GM21515 (cell line): ENCODE results near the gene PIK3AP1.
A peak's percentile ranks its signal among the peaks of the same experiment; 100 is the strongest.
"Not testable (repeated sequence)": the region's sequence is repeated elsewhere in the genome, so short reads cannot be mapped to it uniquely, and the experiment has no call there.

Source experiments
- ATAC-seq: cut with Tn5 transposase; IDR thresholded peaks from one replicate; pipeline ENCODE4 v1.9.1; 2021; ENCODE audit not compliant: unreplicated experiment

The PIK3AP1 gene

DNA sequence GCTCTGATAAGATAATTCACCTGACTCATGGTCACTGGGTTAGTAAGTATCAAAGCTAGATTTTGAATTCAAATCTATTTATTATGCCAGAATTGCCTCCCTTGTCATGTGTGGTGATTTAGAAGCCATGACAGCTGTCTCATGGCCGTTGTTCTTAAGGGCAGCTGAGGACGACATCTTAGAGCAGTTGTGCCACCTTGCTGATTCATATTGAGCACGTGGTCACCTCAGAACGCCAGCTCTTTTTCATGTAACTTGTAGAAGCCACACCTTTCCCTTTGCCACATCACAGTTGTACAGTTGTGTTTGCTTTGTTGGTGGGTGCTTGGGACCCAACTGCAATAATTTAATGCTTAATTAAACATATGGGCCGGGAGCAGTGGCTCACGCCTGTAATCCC, 4.3 kb upstream of the PIK3AP1 start:
- ATAC-seq: no peak

DNA sequence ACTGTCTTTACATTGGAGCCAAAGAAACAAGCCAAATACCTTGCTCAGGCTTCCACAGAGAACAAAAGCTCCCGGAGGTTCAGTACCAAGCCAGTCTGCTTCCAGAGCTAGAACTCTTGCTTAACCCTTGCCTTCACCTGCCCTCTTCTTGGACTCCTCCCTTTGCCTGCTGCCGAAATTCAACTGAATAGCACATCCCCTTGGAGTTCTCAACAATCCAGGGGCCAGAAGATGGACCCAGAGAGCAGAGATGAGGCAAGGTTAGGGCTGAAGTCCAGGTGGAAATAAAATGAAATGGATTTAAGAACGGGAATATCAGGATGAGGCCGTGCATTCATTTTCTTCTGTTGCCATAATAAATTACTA, 876 bp upstream of the PIK3AP1 start:
- ATAC-seq: no peak

DNA sequence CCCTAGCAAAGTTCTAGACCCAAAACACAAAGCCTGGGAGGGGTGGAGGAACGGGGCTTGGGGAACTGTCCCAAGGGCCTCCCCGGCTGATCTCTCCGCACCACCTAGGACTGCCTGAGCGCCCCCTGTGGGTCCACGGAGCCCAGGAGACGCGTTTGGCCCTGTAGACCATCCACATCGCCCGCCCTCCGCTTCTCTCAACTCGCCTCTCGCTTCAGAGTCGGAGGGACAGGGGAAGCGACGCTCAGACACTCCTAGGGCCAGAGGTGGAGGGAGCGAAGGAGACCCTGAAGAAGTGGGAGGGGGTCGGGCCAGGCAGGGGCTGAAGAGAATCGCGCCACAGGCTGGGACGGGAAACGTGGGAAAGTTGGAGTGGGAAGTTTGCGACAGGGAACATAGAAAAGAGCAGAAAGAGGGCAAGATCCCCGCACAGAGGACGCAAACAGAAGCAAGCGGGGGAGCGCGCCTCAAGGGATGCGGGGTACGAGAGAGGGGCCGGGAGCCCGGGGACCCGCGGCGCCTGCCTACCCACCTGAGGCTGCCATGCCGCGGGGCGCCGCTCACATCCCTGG, 378 bp downstream of the PIK3AP1 start:
- no peak for ATAC-seq

DNA sequence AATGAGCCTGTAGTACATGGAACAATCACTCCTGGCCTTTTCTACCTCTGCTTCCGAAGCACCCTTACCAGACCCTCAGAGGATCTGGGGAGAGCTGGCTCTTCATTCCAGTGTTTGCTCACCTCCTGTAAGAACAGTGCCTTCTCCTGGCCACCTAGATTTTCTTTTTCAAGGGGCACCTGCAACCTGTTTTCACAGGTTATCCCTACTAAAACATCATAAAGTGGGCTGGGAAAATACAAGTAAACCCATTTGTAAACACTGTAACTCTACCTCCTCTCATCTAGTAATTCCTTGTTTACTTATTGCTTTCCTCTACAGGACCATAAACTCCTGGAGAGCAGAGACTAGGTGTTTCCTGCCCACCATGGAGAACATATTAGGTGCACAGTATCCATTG, 1.1 kb downstream of the PIK3AP1 start:
- no peak for ATAC-seq

DNA sequence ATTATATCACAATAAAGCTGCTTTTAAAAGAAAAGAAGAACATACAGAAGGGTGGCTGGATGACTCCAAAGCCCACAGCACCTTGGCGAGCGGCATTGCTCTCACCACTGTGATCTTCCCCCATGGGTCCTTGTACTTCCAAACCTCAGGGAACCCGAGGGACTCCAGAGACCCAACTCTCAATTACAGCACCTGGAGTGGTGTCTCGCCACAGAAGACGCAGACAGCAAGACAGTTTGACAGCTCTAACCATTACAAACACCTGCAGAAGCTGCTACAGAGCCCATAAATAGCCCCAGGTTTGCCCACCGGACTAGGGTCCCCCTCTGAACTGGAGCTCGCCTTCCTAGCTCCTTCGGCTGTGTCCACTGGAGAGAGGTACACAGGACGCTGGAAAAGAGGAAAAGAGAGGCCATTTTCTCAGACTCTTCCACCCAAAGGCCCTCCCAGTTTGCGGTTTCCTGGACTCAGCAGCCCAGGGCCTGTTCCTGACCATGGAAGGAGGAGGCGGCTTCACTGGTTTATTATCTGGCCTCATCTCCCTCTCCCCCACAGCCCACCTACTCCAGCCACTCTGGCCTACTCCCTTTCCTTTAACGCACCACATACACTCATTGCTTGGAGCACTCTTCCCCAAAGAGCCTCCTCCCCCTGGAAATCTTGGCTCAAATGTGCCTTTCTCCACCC, 1.9 kb downstream of the PIK3AP1 start:
- ATAC-seq: no peak

DNA sequence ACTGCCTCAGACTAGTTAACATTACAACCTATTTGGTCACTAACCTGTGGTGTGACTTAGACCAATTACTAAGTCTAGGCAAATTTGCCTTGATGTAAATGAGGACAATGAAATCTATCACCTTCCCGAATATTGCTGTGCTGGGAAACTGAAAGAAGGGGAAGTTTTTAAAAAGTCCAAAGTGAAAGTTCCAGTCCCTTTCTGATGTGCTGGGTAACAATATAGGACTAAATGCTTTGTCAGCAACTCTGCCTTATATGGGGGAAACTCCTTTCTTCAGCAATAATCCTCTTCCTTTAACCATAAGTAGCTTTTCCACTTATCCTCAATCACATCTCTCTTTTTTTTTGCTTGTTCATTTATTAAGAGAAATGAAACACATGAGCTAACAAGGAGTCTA, 3.9 kb downstream of the PIK3AP1 start:
- ATAC-seq: no peak

DNA sequence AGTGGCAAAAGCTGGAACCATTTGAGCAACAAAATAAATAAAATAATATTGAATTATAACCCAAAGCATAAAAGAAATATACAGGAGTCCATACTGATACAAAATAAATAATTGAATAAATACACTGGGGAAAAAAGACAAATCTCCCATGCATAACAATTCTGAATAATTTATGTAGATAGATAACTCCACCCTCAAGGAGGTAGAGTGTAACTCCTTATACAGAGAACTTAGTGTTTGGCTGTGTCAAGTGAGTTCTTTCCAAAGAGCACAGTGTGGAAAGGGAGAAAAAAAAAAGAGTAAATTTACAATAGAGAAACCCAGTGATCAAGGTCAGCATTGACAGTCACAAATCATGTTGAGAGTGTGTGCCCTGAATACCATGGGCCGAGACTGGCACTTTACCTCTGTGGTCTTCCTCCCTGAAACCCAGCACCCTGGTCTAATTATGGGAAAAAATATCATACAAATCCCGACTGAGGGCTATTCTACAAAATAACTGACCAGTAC, 5.5 kb downstream of the PIK3AP1 start:
- ATAC-seq: no peak

DNA sequence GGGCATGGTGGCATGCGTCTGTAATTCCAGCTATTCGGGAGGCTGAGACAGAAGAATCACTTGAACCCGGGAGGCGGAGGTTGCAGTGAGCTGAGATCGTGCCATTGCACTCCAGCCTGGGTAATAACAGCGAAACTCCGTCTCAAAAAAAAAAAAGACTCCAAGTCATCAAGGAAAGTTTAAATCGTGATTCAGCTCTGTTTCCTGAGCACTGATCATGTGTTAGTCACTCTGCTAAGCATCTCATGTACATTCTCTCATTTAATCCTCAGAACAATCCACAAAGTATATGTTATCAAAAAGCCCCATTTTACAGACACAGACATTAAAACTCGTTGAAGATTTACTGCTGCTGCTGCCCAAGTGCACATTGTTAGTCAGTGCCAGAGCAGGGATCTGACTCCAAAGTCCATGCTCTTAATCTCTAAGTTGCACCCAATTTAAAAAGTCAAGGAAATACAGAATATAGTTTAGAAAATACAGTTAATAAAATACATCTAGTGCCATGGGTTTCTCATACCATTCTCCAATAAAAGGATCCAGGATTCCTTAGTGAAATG, 6.2 kb downstream of the PIK3AP1 start:
- ATAC-seq: no peak

DNA sequence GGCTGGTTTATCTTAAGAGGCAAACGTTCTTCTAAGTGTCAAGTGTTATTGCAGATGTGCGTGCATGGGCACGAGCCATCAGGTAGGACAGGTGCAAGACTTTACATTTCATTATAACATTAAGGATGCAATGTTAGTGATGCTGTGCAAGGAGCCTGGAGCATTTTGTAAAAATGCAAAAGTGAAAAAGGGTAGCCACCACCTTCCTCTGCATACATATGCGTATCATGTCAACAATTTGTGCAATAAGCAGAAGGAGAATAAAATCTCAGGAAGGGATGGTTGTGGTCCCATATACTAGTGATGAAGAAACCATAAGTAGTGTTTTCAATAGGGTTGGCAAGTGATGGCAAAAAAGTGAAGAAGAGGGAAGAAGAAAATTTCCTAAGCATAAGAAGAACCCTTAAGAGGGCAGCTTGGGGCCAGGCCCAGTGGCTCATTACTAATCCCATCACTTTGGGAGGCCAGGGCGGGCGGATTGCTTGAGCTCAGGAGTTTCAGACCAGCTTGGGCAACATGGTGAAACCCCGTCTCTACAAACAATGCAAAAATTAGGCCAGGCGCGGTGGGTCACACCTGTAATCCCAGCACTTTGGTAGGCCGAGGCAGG, 7.5 kb downstream of the PIK3AP1 start:
- ATAC-seq: no peak

DNA sequence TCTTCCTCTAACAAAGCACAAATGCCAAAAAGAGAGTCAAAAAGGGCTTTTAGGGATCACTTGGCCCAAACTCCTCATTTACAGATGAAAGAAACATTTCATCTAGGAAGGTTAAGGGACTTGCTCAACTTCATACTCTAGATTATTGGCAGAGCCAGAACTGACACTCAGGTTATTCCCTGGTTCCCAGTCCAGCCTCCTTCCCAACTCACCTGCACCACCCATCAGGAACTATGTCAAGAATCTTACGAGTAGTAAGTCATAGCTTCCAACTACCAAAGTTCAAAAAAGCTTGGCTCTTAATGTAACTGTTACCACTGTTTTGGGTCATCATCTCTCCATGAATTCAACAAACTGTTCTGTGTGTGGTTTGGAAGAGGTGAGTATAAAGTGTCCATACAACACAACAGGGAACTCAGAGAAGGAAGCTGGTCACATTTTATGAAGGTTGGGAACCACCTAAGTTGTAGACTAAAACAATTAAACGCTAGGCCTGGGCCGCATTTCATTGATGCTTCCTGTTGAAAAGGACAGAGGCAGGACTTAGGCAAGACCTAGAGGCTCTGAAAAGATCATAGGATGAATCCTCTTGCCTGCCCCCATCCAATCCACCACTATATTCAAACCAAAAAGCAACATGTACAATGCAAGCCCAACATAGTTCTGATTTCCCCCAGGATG, 9.1 kb downstream of the PIK3AP1 start:
- ATAC-seq: no peak

DNA sequence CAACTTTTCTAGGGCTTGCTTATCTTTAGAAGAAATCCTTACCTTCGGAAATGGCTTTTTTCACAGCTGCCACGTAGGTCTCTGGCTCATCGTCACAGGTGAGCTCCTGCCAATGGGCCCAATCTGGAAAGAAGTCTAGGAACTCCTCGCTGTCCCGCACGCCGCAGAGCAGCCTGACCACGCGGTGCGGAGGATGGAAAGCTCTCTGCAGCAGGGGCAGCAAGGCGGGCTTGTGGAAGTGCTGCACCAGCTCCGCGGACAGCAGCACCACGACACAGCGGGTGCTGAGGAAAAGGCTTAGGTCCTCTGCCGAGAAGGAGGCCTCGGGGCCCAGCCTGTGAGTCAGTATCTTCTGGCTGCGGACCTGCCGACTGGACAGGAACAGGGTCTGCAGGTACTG, 10.8 kb downstream of the PIK3AP1 start:
- no peak for ATAC-seq

DNA sequence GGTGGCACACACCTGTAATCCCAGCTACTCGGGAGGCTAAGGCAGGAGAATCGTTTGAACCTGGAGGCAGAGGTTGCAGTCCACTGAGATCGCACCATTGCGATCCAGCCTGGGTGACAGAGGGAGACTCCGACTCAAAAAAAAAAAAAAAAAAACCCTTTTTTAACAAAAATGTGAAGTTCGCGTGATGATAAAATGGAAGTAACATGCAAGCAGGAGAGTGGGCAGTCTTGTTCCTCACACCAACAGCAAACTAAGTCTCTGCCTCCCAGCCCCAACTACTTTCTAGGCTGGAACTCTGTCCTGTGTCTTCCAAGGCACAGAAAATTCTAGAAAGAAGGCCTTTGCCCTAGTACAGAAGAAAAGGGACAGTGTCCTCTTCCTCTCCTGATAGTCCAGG, 11.3 kb downstream of the PIK3AP1 start:
- ATAC-seq: no peak

DNA sequence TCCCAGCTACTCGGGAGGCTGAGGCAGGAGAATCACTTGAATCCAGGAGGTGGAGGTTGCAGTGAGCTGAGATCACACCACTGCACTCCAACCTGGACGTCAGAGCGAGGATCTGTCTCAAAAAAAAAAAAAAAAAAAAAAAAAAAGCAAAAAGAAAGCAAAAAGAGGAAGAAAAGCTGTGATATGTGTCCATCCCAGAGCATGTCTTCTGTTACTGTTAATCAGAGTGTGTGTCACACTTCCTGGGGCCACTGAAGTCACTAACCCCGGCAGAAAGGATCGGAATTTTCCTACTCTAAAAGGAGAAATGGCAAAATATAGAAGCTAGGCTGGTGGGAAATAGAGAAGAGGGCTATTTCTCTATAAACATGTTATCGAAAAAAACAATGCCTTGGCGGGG, 11.9 kb downstream of the PIK3AP1 start:
- no peak for ATAC-seq

DNA sequence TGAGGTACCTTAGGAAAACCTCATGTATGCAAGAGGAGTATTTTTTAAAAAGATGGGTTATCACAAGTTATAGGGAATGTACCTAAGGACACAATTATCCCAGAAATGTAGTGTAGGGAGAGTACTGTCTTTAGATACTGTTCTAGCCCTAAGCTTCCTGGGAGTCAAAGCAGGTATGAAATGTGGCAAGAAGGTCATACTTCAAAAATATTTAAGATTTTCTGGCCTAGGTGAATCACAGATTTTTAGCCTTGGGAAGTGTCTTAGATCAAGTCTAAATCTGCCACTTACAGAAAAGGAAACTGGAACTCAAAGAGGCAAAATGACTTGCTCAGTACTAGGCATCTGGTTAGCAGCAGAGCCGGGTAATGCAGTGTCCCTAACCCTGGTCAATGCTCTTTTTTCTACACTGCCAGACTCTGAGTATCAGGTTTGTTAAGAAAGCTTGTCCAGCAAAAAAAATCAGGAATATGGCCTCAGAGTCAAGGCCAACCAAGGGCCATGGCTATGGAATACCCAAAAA, 13.9 kb downstream of the PIK3AP1 start:
- peak; percentile 31 for ATAC-seq

DNA sequence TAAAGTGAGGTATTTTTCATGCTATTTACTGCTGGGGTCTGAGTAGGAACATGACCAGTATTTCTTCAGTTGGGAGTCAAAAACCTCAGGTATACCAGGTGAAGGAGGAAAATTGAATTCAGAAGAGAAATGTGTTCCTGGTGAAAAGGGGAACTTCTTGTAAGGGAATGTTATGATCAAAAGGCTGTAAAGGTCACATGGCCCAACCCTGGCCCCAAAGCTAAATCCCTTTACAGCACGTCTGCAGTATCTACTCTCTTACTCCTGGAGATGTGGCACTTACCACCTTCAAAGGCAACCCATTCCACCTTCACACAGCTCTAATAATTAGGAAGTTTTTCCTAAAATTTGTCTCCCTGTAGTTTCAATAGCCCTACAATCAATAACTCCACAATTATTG, 15.2 kb downstream of the PIK3AP1 start:
- ATAC-seq: no peak

DNA sequence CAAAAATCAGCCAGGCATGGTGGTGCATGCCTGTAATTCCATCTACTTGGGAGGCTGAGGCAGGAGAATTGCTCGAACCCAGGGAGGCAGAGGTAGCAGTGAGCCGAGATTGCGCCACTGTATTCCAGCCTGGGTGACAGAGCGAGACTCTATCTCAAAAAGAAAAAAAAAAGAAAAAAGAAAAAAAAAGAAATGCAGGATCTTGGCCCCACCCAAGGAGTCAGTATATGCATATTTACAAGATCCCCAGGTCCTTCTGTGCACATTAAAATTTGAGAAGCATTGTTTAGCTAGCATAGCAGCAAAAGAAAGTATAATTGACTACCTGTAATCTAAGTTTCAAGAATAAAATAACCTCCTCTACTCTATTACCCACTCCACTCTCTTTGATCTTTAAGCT, 15.8 kb downstream of the PIK3AP1 start:
- no peak for ATAC-seq

DNA sequence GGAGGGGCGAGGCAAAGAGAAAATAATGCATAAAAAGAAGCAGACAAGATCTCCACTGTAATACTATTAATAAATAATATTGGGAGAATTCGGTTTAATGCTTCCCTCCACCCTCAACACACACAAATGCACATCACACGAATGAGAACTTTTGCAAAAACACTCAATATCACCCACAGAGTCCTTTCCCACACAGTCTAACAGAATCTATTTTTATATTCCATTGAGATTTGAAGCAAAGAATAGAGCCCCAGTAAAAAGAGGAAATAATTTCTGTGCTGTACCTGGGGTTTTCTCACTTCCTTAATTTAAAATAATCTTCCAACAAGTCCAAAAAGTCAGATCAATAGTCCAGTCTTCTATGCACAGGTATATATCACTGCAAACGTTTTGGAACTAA, 17.0 kb downstream of the PIK3AP1 start:
- no peak for ATAC-seq

DNA sequence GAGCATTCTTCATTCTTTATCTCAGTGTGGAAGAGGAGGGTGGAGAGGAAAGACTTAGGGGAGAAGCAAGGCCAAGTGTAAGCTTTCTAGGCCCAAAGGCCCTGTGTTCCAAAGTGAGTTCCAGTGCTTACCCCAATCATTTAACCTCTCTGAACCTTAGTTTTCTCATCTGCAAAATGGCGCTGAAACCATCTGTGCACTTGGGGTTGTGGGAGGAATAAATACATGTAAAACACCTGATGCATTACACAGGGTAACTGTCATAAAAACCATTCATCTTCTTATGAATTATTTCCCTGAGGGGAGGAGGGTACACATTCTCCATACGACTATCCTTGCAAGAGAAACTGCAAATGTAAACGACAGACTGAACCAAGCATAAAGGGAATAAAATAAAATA, 19.0 kb downstream of the PIK3AP1 start:
- no peak for ATAC-seq

DNA sequence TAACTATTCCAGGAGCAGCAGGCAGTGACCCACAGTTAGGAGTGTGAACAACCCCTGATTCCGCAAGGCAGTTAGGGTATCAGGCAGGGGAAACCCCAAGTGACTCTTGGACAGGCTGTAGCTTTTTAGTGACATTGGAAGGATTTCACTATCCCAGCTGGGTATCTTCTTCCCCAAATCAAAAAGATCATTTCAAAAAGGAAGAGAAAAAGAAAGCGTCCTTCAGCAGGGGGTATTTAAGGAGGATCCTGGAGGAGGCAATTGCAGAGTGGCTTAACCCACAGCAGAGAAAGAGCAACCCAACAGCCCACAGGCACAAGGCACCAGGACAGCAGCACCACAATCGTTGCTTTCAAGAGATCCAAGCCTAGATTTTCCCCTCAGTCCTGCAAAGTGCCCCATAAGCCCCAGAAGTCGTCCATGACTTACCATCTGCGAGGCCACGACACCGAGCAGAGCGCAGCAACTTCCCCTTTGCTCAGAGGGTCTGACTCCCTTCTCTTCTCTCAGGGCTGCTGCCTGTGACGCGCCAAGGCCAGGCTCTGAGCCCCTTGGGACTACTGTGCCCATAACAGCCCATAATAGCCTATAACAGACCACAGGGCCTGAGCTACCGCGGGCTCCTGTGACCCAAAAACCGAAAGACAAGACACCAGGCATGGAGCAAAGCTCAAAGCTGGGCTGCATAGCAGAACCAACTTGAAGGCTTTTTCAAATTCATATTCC, 19.8 kb downstream of the PIK3AP1 start:
- ATAC-seq: peak; percentile 67

DNA sequence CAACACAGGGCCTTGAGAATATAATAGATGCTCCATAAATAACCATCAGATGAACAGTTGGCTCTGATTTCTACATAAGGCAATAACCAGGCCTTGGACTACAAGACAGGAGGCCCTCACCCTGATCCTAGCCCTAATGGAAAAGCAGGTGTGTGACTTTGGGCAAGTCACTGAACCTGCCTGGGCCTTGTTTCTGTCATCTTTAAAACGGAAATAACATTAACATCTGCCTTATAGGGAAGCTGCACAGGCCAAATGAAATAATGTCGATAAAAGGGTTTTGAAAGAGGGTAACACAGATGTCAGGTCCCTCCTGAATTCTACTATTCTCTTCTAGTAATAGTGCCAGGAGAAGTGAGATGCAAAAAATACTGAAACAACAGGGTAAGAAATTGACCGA, 20.7 kb downstream of the PIK3AP1 start:
- no peak for ATAC-seq

DNA sequence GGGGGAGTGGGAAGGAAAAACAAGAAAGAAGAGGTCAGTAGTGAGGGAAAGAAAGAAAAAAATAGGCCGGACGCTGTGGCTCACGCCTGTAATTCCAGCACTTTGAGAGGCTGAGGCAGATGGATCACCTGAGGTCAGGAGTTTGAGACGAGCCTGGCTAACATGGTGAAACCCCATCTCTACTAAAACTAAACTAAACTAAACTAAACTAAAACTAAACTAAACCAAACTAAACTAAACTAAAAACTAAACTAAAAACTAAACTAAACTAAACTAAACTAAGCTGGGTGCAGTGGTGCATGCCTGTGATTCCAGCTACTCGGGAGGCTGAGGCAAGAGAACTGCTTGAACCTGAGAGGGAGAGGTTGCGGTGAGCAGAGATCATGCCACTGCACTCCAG, 22.0 kb downstream of the PIK3AP1 start:
- not testable (repeated sequence) for ATAC-seq
